NCI-H128 (cell line): ENCODE data around the gene DOCK1.
"Not testable (repeated sequence)": the region's sequence is repeated elsewhere in the genome, so short reads cannot be mapped to it uniquely, and the experiment has no call there.

ENCODE experiments used
- DNase-seq: peaks from one replicate; lab custom pipeline; 2025; ENCODE audit not compliant: unreplicated experiment; lab: John Stamatoyannopoulos, UW

The DOCK1 gene

GRCh38 chr10:127299956-127300689 is 394.9 kb downstream of the DOCK1 start:
- DNase-seq, result no peak

DNA sequence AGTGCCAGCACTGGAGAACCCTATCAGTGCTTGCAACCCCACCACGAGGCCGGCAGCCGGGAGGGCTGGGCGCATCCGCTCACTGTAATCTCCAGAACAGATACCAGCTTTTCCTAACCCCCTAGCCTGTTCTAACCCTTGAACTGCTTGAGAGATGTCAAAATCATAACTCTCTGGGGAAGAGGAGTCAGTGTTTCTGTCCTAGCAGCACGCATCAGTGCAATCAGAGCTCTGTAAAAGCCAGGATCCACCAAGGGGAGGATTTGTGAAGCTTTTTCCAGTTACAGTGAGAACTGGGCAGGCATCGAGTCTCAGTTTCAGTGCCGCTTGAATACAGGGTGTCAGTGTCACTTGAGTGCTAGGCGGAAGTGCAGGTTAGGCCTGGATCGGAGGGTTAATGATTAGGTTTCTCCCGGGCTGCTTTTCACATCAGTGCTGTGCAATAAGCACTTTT is 395.7 kb downstream of the DOCK1 start:
- DNase-seq, result no peak

DNA sequence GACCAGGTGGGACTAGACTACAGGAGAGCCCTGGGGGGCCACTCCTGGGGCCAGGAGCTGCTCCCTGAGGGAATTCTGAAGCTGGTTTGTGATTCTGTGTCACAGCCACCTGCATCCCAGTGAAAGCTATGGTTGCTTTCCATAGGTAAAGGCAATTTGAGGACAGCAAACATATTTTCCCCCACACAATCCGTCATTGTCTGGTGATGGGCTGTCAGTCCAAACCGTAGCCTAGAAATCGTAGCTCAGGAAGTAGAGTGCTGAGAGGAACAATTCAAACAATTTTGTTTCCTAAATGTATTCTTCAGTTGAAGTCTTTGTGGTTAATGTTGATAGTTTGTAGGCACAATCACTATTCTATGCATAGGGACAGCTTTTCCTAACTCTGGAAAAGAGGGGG is 397.1 kb downstream of the DOCK1 start:
- no peak for DNase-seq

- no peak for DNase-seq
Observed at GRCh38 chr10:127303105-127303504, 397.9 kb downstream of the DOCK1 start.

DNA sequence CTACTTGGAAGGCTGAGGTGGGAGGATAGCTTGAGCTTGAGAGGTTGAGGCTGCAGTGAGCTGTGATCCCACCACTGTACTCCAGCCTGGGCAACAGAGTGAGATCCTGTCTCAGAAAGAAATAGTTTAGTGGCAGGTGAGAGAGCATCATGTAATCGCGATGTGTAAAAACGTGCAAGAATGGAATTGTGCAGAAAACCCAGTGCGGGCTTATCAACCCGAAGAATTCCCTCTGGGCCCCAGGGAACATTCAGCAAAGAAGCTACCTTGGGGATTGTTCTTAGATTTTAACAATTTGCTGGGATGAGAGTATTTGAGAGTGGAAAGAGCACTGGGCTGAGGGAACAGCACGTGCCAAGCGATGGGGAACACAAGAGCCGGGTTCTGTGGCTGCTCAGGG is 398.5 kb downstream of the DOCK1 start:
- no peak for DNase-seq

DNA sequence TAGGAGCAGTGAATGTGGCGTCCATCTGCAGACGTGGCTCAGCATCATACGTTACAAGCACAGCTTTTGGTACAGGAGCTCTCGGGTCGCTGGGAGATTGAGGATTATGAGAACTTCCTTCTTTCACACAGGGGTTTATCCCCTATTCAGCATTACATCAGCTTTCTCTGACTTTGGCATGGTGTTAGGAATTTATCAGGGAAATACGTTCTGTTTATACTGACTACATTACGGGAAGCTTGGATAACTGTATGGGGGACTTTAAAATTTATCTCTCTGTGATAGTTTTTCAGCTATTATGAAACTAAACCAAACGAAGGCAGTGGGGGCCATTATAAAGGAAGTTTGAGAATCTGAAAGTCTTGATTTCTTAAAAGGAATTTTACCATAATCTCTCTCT is 401.3 kb downstream of the DOCK1 start:
- no peak for DNase-seq

DNA sequence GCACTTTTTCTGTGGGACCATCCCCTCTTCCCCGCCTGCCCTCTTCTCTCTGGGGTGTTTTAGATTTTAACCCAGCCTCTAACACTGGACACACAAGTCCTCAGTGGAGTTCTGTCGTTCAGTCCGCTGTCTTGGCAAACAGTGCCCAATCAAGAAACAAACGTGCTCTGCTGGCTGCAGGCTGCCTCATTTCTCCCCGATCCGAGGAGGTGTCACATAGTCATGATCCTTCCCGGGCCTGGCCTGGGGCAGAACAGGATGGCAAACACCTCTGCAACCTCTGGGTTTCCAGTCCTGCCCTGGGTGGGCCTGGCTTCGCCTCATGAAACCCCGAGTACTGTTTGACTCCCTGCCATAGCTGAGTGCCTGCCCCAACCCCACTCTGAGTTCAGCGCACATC is 402.1 kb downstream of the DOCK1 start:
- DNase-seq, result no peak

DNA sequence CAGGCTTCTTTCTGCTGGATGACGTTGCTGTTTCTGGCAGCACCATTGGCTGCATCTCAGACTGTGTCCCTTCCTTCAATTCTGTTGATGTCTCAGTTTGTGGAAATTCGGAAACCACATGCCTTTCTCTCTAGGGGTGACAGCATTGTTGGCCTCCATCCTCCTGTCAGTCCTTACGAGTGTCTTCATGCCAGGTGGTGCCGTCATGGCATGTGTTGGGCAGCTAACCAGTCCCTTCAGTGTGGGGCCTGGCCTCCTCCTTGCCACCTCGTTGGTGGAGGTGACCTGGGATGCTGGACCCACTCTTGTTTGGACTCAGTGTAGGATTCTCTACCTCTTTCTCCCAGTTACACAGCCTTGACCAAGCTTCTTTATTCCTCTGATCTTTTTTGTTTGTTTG is 402.8 kb downstream of the DOCK1 start:
- DNase-seq, result no peak

DNA sequence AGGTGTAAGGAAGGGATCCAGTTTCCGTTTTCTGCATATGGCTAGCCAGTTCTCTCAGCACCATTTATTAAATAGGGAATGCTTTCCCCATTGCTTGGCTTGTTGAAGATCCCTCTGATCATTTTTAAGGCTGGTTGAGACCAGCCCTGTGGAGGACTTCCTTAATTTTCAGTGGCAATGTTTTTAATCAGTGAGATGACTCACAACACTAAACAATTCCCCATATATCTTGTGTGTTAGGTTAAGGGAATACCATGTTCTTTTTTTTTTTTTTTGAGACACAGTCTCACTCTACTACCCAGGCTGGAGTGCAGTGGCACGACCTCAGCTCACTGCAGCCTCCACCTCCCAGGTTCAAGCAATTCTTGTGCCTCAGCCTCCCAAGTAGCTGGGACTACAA is 404.4 kb downstream of the DOCK1 start:
- not testable (repeated sequence) for DNase-seq

- no peak for DNase-seq
Observed at GRCh38 chr10:127310430-127310829, 405.2 kb downstream of the DOCK1 start.

GRCh38 chr10:127310923-127311322 is 405.7 kb downstream of the DOCK1 start:
- DNase-seq, result no peak

DNA sequence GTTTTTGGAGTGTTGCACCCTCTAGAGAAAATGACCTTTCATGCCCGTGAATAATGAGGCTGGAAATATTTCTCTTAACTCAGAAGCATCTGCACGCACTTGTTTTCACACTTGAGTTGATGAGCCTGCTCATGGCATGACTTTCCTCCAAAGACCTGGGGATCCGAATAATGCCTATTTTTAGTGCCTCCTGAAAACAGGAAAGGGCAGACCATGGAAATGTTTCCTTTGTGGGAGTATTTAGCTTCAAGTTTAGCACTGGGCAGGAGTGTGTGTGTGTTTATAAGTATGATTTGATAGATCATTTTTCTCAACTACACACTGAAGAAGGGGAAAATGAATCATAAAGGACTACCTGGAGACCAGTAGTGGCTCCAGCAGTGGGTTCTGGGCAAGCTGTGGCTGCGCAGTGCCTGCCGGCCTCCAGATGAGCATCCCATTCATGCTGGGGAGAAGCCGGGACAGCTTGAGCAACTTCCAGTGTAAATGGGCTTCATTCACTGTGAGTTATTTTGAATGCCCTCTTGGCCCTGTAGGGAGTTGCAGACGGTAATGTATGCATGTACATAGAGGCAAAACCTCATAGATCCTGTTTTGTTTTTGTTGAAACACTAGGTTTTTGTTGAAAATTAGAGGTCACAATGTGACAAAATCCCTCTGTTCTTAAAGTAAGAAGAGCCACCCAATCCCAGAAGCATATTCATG is 408.9 kb downstream of the DOCK1 start:
- DNase-seq, result no peak

- no peak for DNase-seq
Observed at GRCh38 chr10:127314797-127315196, 409.6 kb downstream of the DOCK1 start.

GRCh38 chr10:127315888-127316287 is 410.7 kb downstream of the DOCK1 start:
- no peak for DNase-seq

- DNase-seq, result no peak
Observed at GRCh38 chr10:127318396-127318795, 413.2 kb downstream of the DOCK1 start.

GRCh38 chr10:127319271-127319670 is 414.0 kb downstream of the DOCK1 start:
- no peak for DNase-seq

DNA sequence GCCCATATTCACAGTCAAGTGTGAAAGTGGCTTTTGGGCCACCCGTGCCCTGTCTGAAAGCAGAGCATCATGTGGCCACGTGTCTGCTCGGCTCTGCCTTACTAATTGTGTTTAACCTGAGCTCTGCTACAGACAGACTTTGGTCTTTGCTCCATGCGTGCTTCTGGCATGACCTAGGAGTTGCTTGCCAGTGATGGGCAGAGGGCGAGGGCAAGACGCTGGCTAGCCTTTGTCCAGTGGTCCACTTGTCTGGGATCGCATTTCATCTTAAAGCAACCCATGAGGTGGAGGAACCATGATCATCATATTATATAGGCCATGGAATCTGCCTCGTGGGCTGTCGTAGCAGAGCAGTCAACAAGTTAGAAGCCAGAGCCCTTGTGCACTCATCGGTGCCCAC is 414.5 kb downstream of the DOCK1 start:
- DNase-seq, result no peak

DNA sequence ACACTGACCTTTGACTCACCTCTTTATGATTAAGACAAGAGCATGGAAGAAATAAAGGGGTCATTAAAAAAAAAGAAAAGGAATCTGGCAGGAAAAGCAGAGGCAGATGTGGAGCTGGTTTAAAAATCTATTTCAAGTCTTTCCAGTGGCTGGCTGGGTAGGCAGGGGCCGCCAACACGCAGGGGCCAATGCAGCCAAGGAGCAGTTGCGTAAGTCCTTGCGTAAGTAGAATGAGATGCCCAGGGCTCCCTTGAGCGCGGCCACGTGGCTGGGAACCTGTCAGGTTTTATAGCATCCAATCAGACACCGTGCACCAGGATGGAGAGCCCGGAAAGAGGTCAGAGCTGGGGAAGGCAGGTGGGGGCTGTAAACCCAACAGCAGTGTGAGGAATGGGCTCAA is 414.9 kb downstream of the DOCK1 start:
- DNase-seq, result no peak

DNA sequence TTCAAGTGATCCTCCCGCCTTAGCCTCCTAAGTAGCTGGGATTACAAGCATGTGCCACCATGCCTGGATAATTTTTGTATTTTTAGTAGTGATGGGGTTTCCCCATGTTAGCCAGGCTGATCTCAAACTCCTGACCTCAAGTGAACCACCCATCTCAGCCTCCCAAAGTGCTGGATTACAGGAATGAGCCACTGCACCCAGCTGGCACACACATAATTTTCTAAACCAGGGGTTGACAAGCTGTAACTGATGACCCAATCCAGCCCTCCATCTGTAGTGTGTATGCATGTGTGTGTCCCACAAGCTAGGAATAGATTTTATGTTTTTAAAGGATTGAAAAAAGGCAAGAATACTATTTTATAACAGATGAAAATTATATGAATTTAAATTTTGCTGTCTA is 417.1 kb downstream of the DOCK1 start:
- no peak for DNase-seq

DNA sequence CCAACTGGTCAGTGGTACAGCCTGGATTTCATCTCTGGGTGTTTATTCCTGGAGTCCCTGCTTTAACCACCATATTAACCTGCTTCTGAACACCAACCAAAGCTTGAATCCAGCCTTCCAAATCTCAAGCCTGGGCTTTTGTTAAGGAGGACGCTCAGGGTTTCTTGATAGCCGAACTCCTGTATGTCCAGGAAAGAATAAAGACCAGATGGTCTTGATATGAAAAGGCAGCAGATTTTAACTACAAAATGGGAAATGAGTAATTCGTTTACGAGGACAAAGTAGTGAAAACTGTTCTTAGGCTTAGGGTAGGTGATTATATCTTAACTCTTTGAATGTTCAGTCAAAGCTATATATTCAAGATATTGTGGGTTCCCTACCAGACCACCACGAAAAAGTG is 420.3 kb downstream of the DOCK1 start:
- no peak for DNase-seq

DNA sequence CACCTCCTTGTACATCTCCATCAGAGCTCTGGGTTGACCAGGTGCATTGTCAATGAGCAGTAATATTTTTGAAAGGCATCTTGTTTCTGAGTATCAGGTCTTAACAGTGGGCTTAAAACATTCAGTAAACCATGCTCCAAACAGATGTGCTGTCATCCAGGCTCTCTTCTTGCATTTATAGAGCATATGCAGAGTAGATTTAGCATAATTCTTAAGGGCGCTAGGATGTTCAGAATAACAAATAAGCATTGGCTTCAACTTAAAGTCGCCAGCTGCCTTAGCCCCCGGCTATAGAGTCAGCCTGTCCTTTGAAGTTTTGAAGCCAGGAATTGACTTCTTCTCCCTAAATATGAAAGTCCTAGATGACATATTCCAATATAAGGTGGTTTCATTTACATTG is 421.7 kb downstream of the DOCK1 start:
- DNase-seq, result no peak

DNA sequence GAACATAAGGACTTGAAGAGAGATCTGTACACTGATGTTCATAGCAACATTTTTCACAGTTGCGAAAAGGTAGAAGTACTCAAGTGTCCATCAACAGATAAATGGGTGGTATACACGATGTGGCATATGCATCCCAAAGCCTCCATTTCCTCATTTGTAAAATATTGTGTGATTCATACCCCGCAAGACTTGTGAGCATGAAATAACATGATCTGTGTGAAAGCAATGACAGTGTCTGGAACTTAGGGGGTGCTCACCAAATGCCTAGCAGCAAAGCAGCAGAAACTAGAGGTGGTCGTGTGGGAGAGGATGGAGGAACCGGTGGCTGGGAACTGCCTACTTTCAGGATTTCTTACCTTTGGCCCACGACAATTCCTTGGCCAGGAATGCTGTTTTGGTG is 426.5 kb downstream of the DOCK1 start:
- DNase-seq, result no peak

- DNase-seq, result no peak
Observed at GRCh38 chr10:127332631-127333030, 427.4 kb downstream of the DOCK1 start.
